ENCODE results near the gene CD320.

CD320 gene

DNA sequence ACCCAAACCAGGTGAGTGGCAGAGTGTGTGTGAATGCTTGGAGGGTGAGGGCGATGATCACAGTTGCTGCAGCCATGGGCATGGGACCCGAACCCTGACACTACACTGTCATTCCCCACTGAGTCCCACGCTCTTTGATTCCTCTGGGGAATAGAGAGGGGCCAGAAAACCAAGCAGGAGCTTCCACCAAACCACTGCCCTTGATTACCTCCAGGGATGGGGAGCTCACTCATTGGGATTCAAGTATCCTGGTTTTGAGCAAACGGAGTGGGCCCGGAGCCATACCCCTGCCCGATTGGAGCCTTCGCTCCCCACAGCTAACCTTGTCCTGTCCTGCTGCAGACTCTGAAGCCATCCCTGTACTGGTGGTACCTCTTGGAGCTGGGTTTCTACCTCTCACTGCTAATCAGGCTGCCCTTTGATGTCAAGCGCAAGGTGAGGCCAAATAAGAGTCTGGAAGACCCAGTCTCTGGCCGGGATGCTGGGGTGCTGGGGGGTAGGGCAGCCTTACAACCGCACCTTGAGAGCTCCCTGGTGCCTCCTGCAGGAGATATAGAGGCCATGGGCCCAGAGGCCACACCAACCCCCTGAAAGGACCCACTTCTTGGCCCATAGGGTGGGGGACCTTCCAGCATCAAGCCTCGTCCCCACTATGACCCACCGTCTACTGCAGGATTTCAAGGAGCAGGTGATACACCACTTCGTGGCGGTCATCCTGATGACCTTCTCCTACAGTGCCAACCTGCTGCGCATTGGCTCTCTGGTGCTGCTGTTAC lies 51.7 kb downstream of the CD320 start:
- H3K27me3 Mint-ChIP-seq (ENCODE audit: low read depth, poor library complexity): no peaks in the 10 kb centered on the region
- peaks cover 24% of the 10 kb centered on the region for H3K4me1 Mint-ChIP-seq
- peaks cover 27% of the 10 kb centered on the region for H3K36me3 Mint-ChIP-seq (ENCODE audit: low read depth)

GRCh38 chr19:8255426-8256125 lies 52.6 kb downstream of the CD320 start:
- no peak for DNase-seq
- Mint-ChIP-seq H3K9me3 (no peaks in the 10 kb centered on the region), H3K27ac (no peak overlapping the region), H3K4me1 (peaks cover 19% of the 10 kb centered on the region), H3K36me3 (ENCODE audit: low read depth) (peaks cover 27% of the 10 kb centered on the region), H3K4me3 (no peak overlapping the region), H3K27me3 (ENCODE audit: low read depth, poor library complexity) (no peaks in the 10 kb centered on the region)
- TF ChIP-seq, protein P1, sequence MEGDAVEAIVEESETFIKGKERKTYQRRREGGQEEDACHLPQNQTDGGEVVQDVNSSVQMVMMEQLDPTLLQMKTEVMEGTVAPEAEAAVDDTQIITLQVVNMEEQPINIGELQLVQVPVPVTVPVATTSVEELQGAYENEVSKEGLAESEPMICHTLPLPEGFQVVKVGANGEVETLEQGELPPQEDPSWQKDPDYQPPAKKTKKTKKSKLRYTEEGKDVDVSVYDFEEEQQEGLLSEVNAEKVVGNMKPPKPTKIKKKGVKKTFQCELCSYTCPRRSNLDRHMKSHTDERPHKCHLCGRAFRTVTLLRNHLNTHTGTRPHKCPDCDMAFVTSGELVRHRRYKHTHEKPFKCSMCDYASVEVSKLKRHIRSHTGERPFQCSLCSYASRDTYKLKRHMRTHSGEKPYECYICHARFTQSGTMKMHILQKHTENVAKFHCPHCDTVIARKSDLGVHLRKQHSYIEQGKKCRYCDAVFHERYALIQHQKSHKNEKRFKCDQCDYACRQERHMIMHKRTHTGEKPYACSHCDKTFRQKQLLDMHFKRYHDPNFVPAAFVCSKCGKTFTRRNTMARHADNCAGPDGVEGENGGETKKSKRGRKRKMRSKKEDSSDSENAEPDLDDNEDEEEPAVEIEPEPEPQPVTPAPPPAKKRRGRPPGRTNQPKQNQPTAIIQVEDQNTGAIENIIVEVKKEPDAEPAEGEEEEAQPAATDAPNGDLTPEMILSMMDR (IDR thresholded peaks at IDR 0.05): no peak

More for the DNA sequence above, 51.7 kb downstream of the CD320 start:
- H3K27ac Mint-ChIP-seq: no peak overlapping the region
- H3K4me3 Mint-ChIP-seq: no peak overlapping the region
- no peaks in the 10 kb centered on the region for H3K9me3 Mint-ChIP-seq
- no peak for DNase-seq
- TF ChIP-seq, protein P1 (IDR thresholded peaks at IDR 0.05): no peak

- no peak for DNase-seq
- Mint-ChIP-seq H3K27ac (no peak overlapping the region), H3K4me3 (no peak overlapping the region), H3K9me3 (no peaks in the 10 kb centered on the region), H3K36me3 (ENCODE audit: low read depth) (peaks cover 23% of the 10 kb centered on the region), H3K4me1 (peaks cover 9% of the 10 kb centered on the region), H3K27me3 (ENCODE audit: low read depth, poor library complexity) (no peaks in the 10 kb centered on the region)
- TF ChIP-seq, protein P1 (IDR thresholded peaks at IDR 0.05): no peak
Observed at GRCh38 chr19:8254286-8255001, 53.7 kb downstream of the CD320 start.

GRCh38 chr19:8253678-8254077 lies 54.5 kb downstream of the CD320 start:
- Mint-ChIP-seq H3K4me3 (no peak overlapping the region), H3K4me1 (peaks cover 4% of the 10 kb centered on the region), H3K27me3 (ENCODE audit: low read depth, poor library complexity) (no peaks in the 10 kb centered on the region), H3K27ac (no peak overlapping the region), H3K9me3 (no peaks in the 10 kb centered on the region), H3K36me3 (ENCODE audit: low read depth) (peaks cover 24% of the 10 kb centered on the region)
- DNase-seq: no peak
- TF ChIP-seq, protein P1 (IDR thresholded peaks at IDR 0.05): no peak

- DNase-seq: peak; percentile 95
- Mint-ChIP-seq H3K27me3 (ENCODE audit: low read depth, poor library complexity) (no peaks in the 10 kb centered on the region), H3K27ac (no peak overlapping the region), H3K9me3 (peaks cover 4% of the 10 kb centered on the region), H3K4me3 (no peak overlapping the region), H3K36me3 (ENCODE audit: low read depth) (peaks cover 28% of the 10 kb centered on the region), H3K4me1 (peaks cover 4% of the 10 kb centered on the region)
- TF ChIP-seq, protein P1 (IDR thresholded peaks at IDR 0.05): peak; percentile 98
Observed at GRCh38 chr19:8252922-8253589, 55.1 kb downstream of the CD320 start.

Measured in nephron progenitor cell (in vitro differentiated cells).